Measurements from ENCODE around the gene SRC. TPM values are rescaled to one million over a fixed set of nuclear protein-coding genes. Genes with fewer than 3 reads are reported as not detected.

The SRC gene
- total RNA-seq, 2 donors from 2014 or later: 102 to 123 TPM

DNA sequence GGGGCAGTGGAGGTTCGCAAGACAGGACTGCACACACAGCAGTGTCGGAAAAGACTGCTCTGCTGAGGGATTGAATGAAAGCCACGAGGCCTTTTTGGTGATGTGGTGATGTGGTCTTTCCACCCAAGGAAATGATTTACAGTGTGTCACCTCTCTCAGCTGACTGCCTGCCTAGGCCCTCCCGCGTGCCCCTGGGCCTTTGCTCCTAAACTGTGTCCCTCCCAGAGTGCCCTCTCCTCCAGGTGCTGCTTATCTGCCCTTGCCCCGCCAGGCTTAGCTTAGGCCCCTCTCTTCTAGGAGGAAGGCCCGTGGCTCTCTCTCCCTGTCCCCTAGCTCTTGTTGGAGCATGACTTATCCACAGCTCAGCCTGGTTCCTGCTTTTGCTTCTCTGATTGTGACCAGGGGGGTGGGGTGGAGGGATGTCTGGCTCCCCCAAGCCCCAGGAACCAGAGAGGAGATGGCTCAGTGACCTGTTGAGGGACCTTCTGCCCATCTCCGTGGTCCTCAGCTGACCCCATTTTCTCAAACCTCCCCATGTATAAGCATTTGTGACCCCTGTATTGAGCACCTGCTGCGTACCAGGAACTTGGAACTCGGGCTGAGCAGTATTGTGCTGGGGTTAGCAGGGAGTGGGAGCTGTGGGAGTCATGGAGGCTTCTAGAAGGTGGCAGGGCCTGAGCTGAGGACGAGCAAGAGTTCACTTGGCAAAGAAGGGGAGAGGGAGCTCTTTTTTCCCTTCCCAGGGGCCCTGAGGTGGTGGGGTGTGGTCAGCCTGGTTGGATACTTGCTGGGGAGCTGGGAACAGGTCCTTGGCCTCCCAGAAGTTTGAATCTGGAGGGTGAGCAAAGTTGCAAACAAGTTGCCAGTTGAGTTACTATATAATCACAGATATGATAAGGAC lies 2.2 kb downstream of the SRC start:
- intact Hi-C loops (cut with DNase I): loop anchor here (10.0 kb wide), 1 partner anchor 53 kb away; no protein-coding TSS in a partner anchor
- Histone ChIP-seq H3K4me1 (peaks cover 9% of the 10 kb centered on the region), H3K36me3 (no peaks in the 10 kb centered on the region), H3K9me3 (no peaks in the 10 kb centered on the region), H3K9ac (ENCODE audit: low read depth in 2 of 2, low read length in 2 of 2) (peak overlapping the region in 1 of 2 donors; percentile 43), H3K27ac (no peak overlapping the region), H3K4me3 (peak overlapping the region; percentile 44), H3K27me3 (no peaks in the 10 kb centered on the region)
- DNase-seq: no peak
- TF ChIP-seq, protein P1, sequence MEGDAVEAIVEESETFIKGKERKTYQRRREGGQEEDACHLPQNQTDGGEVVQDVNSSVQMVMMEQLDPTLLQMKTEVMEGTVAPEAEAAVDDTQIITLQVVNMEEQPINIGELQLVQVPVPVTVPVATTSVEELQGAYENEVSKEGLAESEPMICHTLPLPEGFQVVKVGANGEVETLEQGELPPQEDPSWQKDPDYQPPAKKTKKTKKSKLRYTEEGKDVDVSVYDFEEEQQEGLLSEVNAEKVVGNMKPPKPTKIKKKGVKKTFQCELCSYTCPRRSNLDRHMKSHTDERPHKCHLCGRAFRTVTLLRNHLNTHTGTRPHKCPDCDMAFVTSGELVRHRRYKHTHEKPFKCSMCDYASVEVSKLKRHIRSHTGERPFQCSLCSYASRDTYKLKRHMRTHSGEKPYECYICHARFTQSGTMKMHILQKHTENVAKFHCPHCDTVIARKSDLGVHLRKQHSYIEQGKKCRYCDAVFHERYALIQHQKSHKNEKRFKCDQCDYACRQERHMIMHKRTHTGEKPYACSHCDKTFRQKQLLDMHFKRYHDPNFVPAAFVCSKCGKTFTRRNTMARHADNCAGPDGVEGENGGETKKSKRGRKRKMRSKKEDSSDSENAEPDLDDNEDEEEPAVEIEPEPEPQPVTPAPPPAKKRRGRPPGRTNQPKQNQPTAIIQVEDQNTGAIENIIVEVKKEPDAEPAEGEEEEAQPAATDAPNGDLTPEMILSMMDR (IDR thresholded peaks at IDR 0.05): no peak

DNA sequence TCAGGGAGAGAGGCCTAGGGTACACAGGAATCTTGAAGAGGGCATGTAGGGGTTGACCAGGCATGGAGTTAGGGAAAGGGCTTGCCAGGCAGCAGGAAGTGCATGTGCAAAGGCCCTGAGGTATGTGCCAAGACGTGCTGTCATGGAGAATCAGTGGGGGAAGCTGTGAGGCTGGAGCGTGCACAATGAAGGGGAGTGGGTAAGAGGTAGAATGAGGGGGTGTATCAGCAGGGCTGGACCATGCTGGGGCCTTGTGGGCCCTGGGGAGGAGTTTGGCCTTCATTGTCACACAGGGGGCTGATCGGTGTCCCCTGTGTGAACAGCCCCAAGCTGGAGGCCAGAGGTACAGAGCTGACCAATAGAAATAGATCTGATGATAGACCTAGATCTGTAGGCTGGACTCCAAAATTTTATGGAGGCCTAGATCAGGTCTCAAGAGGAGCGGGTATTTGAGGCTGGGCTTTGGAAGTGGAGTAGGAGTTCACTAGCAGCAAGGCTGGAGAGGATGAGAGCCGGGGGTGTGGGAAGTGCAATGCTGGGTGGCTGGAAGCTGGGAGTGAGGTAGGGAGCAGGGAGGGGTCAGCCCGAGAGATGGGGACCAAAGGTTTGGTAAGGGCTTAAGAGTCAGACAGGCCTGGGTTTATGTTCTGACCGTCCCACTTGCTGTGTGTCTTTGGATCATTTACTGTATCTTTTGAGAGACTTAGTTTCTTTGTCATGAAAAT lies 3.0 kb downstream of the SRC start:
- Histone ChIP-seq H3K9ac (ENCODE audit: low read depth in 2 of 2, low read length in 2 of 2) (peak overlapping the region in 1 of 2 donors; percentile 43), H3K4me3 (no peak overlapping the region), H3K4me1 (peaks cover 2% of the 10 kb centered on the region), H3K9me3 (no peaks in the 10 kb centered on the region), H3K27ac (no peak overlapping the region), H3K27me3 (no peaks in the 10 kb centered on the region), H3K36me3 (no peaks in the 10 kb centered on the region)
- TF ChIP-seq, protein P1 (IDR thresholded peaks at IDR 0.05): no peak
- DNase-seq: no peak
- intact Hi-C loops (cut with DNase I): loop anchor here (10.0 kb wide), 1 partner anchor 54 kb away; no protein-coding TSS in a partner anchor

DNA sequence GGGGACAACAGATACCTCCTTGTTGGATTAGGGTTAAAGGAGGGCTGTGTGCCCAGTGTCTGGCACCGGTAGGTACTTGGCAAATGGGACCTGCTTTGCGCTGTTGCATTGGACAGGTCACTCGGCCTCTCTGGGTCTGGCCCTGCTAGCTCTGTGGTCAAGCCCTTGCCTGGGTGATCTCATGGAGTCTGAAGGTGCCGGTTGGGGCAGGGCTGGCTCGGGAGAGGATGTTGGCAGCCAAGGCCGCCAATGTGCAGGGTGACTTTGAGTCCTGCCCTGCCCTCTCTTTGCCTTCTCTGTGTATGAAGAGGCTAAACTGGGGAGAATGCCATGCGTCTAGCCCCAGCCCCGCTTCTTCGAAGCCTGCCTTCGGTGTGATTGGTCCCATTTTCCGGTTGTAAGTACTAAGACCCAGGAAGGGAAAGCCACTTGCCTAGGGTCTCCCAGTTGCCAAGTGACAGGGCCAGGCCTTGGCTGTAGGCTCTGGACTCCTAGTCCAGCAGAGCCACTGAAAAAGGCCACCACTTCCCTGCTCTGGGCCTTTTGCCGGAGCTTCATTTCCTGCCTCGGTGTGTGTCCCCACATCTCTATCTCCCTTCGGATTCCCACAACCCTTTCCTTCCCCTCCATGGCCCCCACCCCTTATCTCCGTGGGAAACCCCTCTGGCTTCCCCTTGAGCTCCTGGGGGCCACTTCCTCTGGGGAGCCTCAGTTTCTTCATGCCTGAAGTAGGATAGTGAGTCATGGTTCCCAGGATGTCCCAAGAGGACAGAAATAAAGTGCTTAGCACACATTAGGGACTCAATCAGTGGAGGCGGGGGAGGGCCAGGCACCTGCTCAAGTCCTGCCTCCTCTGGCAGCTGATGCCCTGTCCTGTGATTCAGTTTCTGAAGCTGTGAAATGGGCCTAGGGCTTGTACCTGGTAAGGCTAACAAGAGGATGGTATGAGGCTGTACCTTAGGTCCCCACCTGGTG lies 3.9 kb downstream of the SRC start:
- TF ChIP-seq, protein P1 (IDR thresholded peaks at IDR 0.05): no peak
- no peaks in the 10 kb centered on the region for H3K9me3 ChIP-seq
- no peaks in the 10 kb centered on the region for H3K27me3 ChIP-seq
- H3K4me1 ChIP-seq: peaks cover 4% of the 10 kb centered on the region
- no peaks in the 10 kb centered on the region for H3K36me3 ChIP-seq
- intact Hi-C loops (cut with DNase I): loop anchor here (10.0 kb wide), 1 partner anchor 55 kb away; no protein-coding TSS in a partner anchor
- no peak overlapping the region for H3K27ac ChIP-seq
- no peak for DNase-seq
- no peak overlapping the region for H3K4me3 ChIP-seq
- H3K9ac ChIP-seq (ENCODE audit: low read depth in 2 of 2, low read length in 2 of 2): no peak overlapping the region

DNA sequence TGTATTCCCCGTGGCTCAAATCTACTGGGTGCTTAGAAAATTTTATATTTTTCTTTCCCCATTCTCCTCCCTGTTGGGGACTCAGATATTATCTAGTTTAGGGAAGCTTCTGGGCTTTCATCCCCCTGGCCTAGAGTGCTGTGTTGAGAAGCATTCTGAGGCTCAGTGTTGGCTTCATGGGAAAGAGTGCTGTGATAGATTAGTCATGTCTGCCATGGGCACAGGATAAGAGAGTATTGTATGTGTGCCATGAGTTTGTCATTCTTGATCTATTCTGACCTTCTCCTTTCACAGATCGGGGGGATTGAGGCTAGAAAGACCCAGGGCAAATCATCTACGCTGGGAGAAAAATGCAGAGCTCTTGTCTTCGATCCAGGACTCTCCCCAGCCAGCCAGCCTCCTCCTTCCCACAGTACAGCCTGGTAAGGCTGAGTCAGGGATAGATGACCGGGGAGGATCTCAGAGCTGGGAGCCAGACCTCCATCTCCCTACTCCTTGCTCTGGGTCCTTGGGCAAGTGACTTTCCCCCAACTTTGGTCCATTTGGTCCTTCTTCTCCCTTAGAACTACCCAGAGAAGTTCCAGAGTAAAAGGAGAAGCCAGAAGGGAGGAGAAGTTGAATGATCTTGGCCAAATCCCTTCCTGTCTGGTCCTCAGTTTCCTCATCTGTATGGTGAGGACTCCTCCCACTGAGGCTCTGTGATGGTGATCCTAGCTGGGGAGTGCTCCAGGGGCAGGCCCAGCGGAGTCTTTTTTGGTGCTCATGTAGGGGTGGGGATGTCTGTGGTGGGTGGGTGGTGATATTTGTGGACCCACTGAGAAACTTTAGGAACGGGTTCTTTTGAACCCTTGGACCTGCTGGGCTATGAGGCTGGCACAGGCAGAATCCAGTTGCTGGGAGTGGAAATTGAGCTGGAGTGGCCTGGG lies 5.0 kb downstream of the SRC start:
- Histone ChIP-seq H3K4me1 (peaks cover 6% of the 10 kb centered on the region), H3K9ac (ENCODE audit: low read depth in 2 of 2, low read length in 2 of 2) (no peak overlapping the region), H3K9me3 (no peaks in the 10 kb centered on the region), H3K36me3 (no peaks in the 10 kb centered on the region), H3K4me3 (no peak overlapping the region), H3K27me3 (no peaks in the 10 kb centered on the region), H3K27ac (no peak overlapping the region)
- no peak for DNase-seq
- intact Hi-C loops (cut with DNase I): no loop called here
- TF ChIP-seq, protein P1 (IDR thresholded peaks at IDR 0.05): no peak

All from colonic mucosa (tissue), 4 donors.